WTC11 (cell line): ENCODE results near the gene DRGX. TPM values are rescaled to one million over a fixed set of nuclear protein-coding genes. Genes with fewer than 3 reads are reported as not detected.

Experiments used
- ATAC-seq: fragments of 200-7000 bp; cut with Tn5 transposase; 2 replicates; pipeline ENCODE4 v1.10.0; 2021; ENCODE audit warnings: mild to moderate bottlenecking, moderate library complexity
- CTCF ChIA-PET: fragments of 300-600 bp; sonication (Branson Sonifier 250); formaldehyde crosslinking; loops from one replicate; lab custom pipeline; 2021; ENCODE audit warnings: antibody characterized with exemption; lab: Charles Lee
- POLR2A ChIA-PET: fragments of 350-600 bp; sonication (Branson Sonifier 250); formaldehyde crosslinking; loops from one replicate; lab custom pipeline; 2021; ENCODE audit warnings: antibody characterized with exemption; lab: Charles Lee
- DNase-seq: peaks from one replicate; pipeline ENCODE4 v3.0.0; 2021; ENCODE audit warnings: low spot score
- H3K27ac Mint-ChIP-seq: 2 replicates; pipeline ENCODE4 v1.8.0; 2021; ENCODE audit warnings: mixed read lengths
- H3K27me3 Mint-ChIP-seq: 2 replicates; pipeline ENCODE4 v1.8.0; 2021; ENCODE audit warnings: low read depth, mild to moderate bottlenecking, moderate library complexity, mixed read lengths
- H3K36me3 Mint-ChIP-seq: 2 replicates; pipeline ENCODE4 v1.8.0; 2021; ENCODE audit warnings: mixed read lengths
- H3K4me1 Mint-ChIP-seq: 2 replicates; pipeline ENCODE4 v1.8.0; 2022; ENCODE audit warnings: mixed read lengths
- H3K4me3 Mint-ChIP-seq: 2 replicates; pipeline ENCODE4 v1.8.0; 2021; ENCODE audit warnings: mild to moderate bottlenecking, moderate library complexity, mixed read lengths
- H3K9me3 Mint-ChIP-seq: 2 replicates; pipeline ENCODE4 v1.8.0; 2021; ENCODE audit warnings: mixed read lengths
- AR ChIP-seq: fragments of 250-450 bp; sonication (Bioruptor Pico); IDR thresholded peaks from 2 replicates; pipeline ENCODE4 v1.9.0; 2021; ENCODE audit warnings: mild to moderate bottlenecking
- ATF1 ChIP-seq: sonication (generic); formaldehyde crosslinking; IDR thresholded peaks from 2 replicates; pipeline ENCODE4 v1.8.1; 2023; ENCODE audit warnings: mild to moderate bottlenecking, moderate library complexity, missing genetic modification reagents
- E2F1 ChIP-seq: sonication (generic); formaldehyde crosslinking; IDR thresholded peaks from 2 replicates; pipeline ENCODE4 v1.8.0; 2022; ENCODE audit warnings: mild to moderate bottlenecking, missing genetic modification reagents
- E2F4 ChIP-seq: sonication (generic); formaldehyde crosslinking; IDR thresholded peaks from 2 replicates; pipeline ENCODE4 v1.8.1; 2022; ENCODE audit warnings: low read depth, mild to moderate bottlenecking, moderate library complexity, missing genetic modification reagents, borderline replicate concordance
- ELF4 ChIP-seq: sonication (generic); formaldehyde crosslinking; IDR thresholded peaks from 2 replicates; pipeline ENCODE4 v1.8.1; 2022; ENCODE audit warnings: low read depth, mild to moderate bottlenecking, moderate library complexity, missing genetic modification reagents
- HMGXB4 ChIP-seq: sonication (generic); formaldehyde crosslinking; IDR thresholded peaks from 2 replicates; pipeline ENCODE4 v1.8.1; 2023; ENCODE audit warnings: mild to moderate bottlenecking, moderate library complexity, missing genetic modification reagents
- IRF1 ChIP-seq: sonication (generic); formaldehyde crosslinking; IDR thresholded peaks from 2 replicates; pipeline ENCODE4 v1.8.0; 2023; ENCODE audit warnings: missing genetic modification reagents
- NFE2L1 ChIP-seq: sonication (generic); formaldehyde crosslinking; IDR thresholded peaks from 2 replicates; pipeline ENCODE4 v1.8.1; 2023; ENCODE audit warnings: missing genetic modification reagents
- NR1H2 ChIP-seq: sonication (generic); formaldehyde crosslinking; IDR thresholded peaks from 2 replicates; pipeline ENCODE4 v1.9.0; 2021; ENCODE audit warnings: mild to moderate bottlenecking, moderate library complexity, missing genetic modification reagents
- OVOL2 ChIP-seq: fragments of 250-450 bp; sonication (Bioruptor Pico); IDR thresholded peaks from 2 replicates; pipeline ENCODE4 v1.9.0; 2021; ENCODE audit warnings: mild to moderate bottlenecking, borderline replicate concordance
- PREB ChIP-seq: sonication (generic); formaldehyde crosslinking; IDR thresholded peaks from 2 replicates; pipeline ENCODE4 v1.8.1; 2022; ENCODE audit warnings: mild to moderate bottlenecking, missing genetic modification reagents, moderate library complexity, borderline replicate concordance
- PRRX2 ChIP-seq: fragments of 250-450 bp; sonication (Bioruptor Pico); IDR thresholded peaks from 2 replicates; pipeline ENCODE4 v1.8.0; 2021; ENCODE audit warnings: mild to moderate bottlenecking
- RELA ChIP-seq: sonication (generic); formaldehyde crosslinking; IDR thresholded peaks from 2 replicates; pipeline ENCODE4 v1.8.1; 2022; ENCODE audit warnings: missing genetic modification reagents, mild to moderate bottlenecking, borderline replicate concordance
- SP1 ChIP-seq: sonication (generic); formaldehyde crosslinking; conservative IDR thresholded peaks from 2 replicates; pipeline ENCODE4 v1.8.1; 2022; ENCODE audit warnings: missing genetic modification reagents
- TEAD1 ChIP-seq: sonication (generic); formaldehyde crosslinking; IDR thresholded peaks from 2 replicates; pipeline ENCODE4 v1.8.0; 2022; ENCODE audit warnings: mild to moderate bottlenecking, missing genetic modification reagents
- TP53 ChIP-seq: sonication (generic); formaldehyde crosslinking; IDR thresholded peaks from 2 replicates; pipeline ENCODE4 v1.8.1; 2023; ENCODE audit warnings: mild to moderate bottlenecking, missing genetic modification reagents
- USF2 ChIP-seq: sonication (generic); formaldehyde crosslinking; IDR thresholded peaks from 2 replicates; pipeline ENCODE4 v1.8.1; 2023; ENCODE audit warnings: mild to moderate bottlenecking, missing genetic modification reagents, moderate library complexity
- ZBTB21 ChIP-seq: sonication (generic); formaldehyde crosslinking; IDR thresholded peaks from 2 replicates; pipeline ENCODE4 v1.8.1; 2023; ENCODE audit warnings: mild to moderate bottlenecking, missing genetic modification reagents, borderline replicate concordance
- ZNF423 ChIP-seq: fragments of 250-450 bp; sonication (Bioruptor Pico); IDR thresholded peaks from 2 replicates; pipeline ENCODE4 v2.1.2; 2022; ENCODE audit warnings: mild to moderate bottlenecking, moderate library complexity
- ZNF425 ChIP-seq: fragments of 250-450 bp; sonication (Bioruptor Pico); conservative IDR thresholded peaks from 2 replicates; pipeline ENCODE4 v1.9.0; 2021; ENCODE audit warnings: mild to moderate bottlenecking
- total RNA-seq: library from RNA; stranded (reverse); gene quantifications from 3 replicates; pipeline ENCODE4 v1.2.3, GENCODE V29; 2021

Gene DRGX
- total RNA-seq, 1 experiment from 2014 or later = not detected

- TF ChIP-seq RELA (CRISPR knock-in tag) = no peak
- TF ChIP-seq E2F4 = no peak
- no peak for TF ChIP-seq SP1 (CRISPR knock-in tag)
- no peak for TF ChIP-seq IRF1 (CRISPR knock-in tag)
These were observed 21.1 kb downstream of the DRGX start (continued) for GRCh38 chr10:49374740-49375139.

- ATAC-seq (no peak), DNase-seq (no peak)
- Mint-ChIP-seq H3K27ac (no peak overlapping the region), H3K36me3 (no peaks in the 10 kb centered on the region), H3K9me3 (no peaks in the 10 kb centered on the region), H3K4me3 (no peak overlapping the region), H3K27me3 (no peaks in the 10 kb centered on the region; the same call in 1 of the 2 replicates), H3K4me1 (no peaks in the 10 kb centered on the region)
- ChIA-PET POLR2A (no interaction called here), CTCF (no interaction called here)
- no peak for TF ChIP-seq PRRX2 (CRISPR knock-in tag)
- no peak for TF ChIP-seq HMGXB4 (CRISPR knock-in tag)
- TF ChIP-seq USF2 (CRISPR knock-in tag) = no peak
- no peak for TF ChIP-seq ZBTB21 (CRISPR knock-in tag)
- no peak for TF ChIP-seq NFE2L1 (CRISPR knock-in tag)
- TF ChIP-seq, all 79 proteins: peak for 0
These were observed 22.5 kb downstream of the DRGX start for GRCh38 chr10:49373361-49373760.

GRCh38 chr10:49371967-49372366 is 23.9 kb downstream of the DRGX start:
- peaks cover 8% of the 10 kb centered on the region for H3K4me1 Mint-ChIP-seq
- H3K27ac Mint-ChIP-seq = no peak overlapping the region
- H3K36me3 Mint-ChIP-seq = no peaks in the 10 kb centered on the region
- no peak overlapping the region for H3K4me3 Mint-ChIP-seq
- no peaks in the 10 kb centered on the region for H3K9me3 Mint-ChIP-seq
- no peaks in the 10 kb centered on the region for H3K27me3 Mint-ChIP-seq
- ATAC-seq (no peak), DNase-seq (no peak)
- POLR2A ChIA-PET = no interaction called here
- CTCF ChIA-PET = no interaction called here
- TF ChIP-seq TP53 (CRISPR knock-in tag) (no peak), RELA (CRISPR knock-in tag) (no peak), NR1H2 (CRISPR knock-in tag) (no peak), AR (no peak), ZNF425 (CRISPR knock-in tag) (no peak), PREB (CRISPR knock-in tag) (no peak), OVOL2 (no peak), E2F1 (no peak), TEAD1 (CRISPR knock-in tag) (no peak), ELF4 (CRISPR knock-in tag) (no peak), ZNF423 (CRISPR knock-in tag) (no peak), ATF1 (CRISPR knock-in tag) (no peak)
